Transverse colon (tissue), 4 donors: ENCODE data around the gene FCN2. TPM values are rescaled to one million over a fixed set of nuclear protein-coding genes. Genes with fewer than 3 reads are reported as not detected.

Experiments
- DNase-seq: peaks from one replicate; pipeline ENCODE4 v3.0.0-alpha.2; 2019
- H3K27ac ChIP-seq, 4 donors: fragments of 200-600 bp; sonication (generic); 2 replicates each; pipeline ENCODE4 v1.5.1; 2016 to 2018; ENCODE audit warnings: inconsistent platforms in 4 of 4
- H3K27me3 ChIP-seq: fragments of 200-600 bp; sonication (generic); 2 replicates; pipeline ENCODE4 v1.5.1; 2017; ENCODE audit warnings: inconsistent platforms
- H3K36me3 ChIP-seq, 4 donors: fragments of 200-600 bp; sonication (generic); 2 replicates each; pipeline ENCODE4 v1.5.1; 2017 to 2019; ENCODE audit warnings: inconsistent platforms in 4 of 4
- H3K4me1 ChIP-seq, 4 donors: fragments of 200-600 bp; sonication (generic); 2 replicates each; pipeline ENCODE4 v1.5.1; 2017 to 2020; ENCODE audit warnings: inconsistent platforms in 4 of 4
- H3K4me3 ChIP-seq, 4 donors: fragments of 200-600 bp; sonication (generic); 1 replicate in 1 of 4; 2 replicates in 3 of 4; pipeline versions ENCODE4 v1.5.1 to v1.6.1; 2017 to 2019; ENCODE audit warnings: inconsistent platforms in 4 of 4
- H3K9me3 ChIP-seq, 2 donors: fragments of 200-600 bp; sonication (generic); 2 replicates each; pipeline ENCODE4 v1.5.1; 2017 to 2019; ENCODE audit warnings: inconsistent platforms in 2 of 2
- EP300 ChIP-seq: sonication (generic); formaldehyde crosslinking; IDR thresholded peaks from one replicate; pipeline ENCODE4 v1.6.1; 2017; ENCODE audit warnings: antibody characterized with exemption, low read depth
- POLR2A ChIP-seq: fragments of 450-650 bp; IDR thresholded peaks from one replicate; pipeline ENCODE4 v1.6.1; 2016; ENCODE audit warnings: antibody characterized with exemption, mild to moderate bottlenecking, moderate library complexity
- POLR2AphosphoS5 ChIP-seq, 3 donors: sonication (generic); formaldehyde crosslinking; IDR thresholded peaks; one replicate each; pipeline ENCODE4 v1.6.1; 2016; ENCODE audit warnings: antibody characterized with exemption in 3 of 3
- WGBS, 2 donors: methylation state at CpG; one replicate each; pipeline ENCODE4 v1.1.5; 2018; ENCODE audit warnings: low coverage in 1 of 2; 5-methylcytosine and 5-hydroxymethylcytosine counted together
- in situ Hi-C, 4 donors: fragments of 200-750 bp; cut with MboI; loops; one replicate each; pipeline versions ENCODE4 v1.15.0 to v1.15.1; 2017; ENCODE audit warnings: low sequenced_read_pairs in 3 of 4, low pct_ligation_motif_present in 1 of 4, low pct_unique_long_range_greater_than_20kb in 1 of 4
- intact Hi-C: fragments of 100-400 bp; cut with DNase I; formaldehyde crosslinking; loops from one replicate; pipeline ENCODE4 v1.15.1; 2023; ENCODE audit warnings: low total_unique reads
- total RNA-seq, 4 donors: library from RNA; depleted of rRNA; stranded (reverse); fragments of >200 nt; gene quantifications; one replicate each; pipeline ENCODE4 v1.1.0, GENCODE V29; 2016
- TF ChIP-seq, protein P1 (sequence below), 5 experiments: fragments of 200-600 bp in 3 of 5; fragments of 450-650 bp in 2 of 5; sonication (generic) in 3 of 5; IDR thresholded peaks; 1 replicate in 2 of 5; 2 replicates in 3 of 5; pipeline ENCODE4 v1.5.1; 2016 to 2017; ENCODE audit warnings: antibody characterized with exemption in 5 of 5, inconsistent platforms in 3 of 5, mild to moderate bottlenecking in 2 of 5, moderate library complexity in 1 of 5

FCN2 gene
- total RNA-seq, 4 donors from 2014 or later, result not detected

DNA sequence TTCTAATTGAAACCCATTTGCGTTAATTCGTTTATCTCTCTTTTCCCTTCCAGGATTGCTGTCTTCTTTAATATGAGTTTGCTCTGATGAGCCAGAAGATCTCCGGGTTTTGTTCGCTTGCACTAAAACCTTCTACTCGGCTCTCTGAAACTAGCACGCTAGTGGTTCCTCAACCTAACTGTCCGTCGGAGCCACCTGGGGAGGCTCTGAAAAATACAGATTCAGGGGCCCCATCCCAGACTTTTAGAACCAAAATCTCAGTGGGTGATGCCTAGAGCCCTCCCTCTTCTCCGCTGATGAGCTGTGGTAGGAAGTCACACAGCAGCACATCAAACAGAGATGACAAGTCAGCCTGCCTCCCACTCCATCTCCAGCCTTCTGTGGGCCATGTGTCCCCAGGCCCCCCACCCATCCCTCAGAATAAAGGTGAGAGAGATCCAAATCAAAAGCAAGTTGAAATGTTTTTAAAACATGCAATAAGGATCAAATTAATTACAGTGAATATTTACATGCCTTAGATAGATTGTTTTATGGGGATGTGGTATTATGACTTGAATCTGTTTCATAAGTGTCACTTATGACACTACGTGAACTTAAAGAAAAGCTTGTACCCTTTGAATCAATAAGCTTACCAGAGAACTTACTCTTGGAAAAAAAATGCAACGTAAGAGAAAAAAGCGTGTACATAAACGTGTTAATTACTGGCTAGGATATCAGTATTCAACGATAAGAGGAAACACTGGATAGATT, 16.4 kb downstream of the FCN2 start:
- in situ Hi-C loops (no loop called here), intact Hi-C loops (no loop called here)
- no peaks in the 10 kb centered on the region for H3K4me1 ChIP-seq
- peak overlapping the region in 1 of 4 donors; percentile 33 for H3K27ac ChIP-seq
- DNase-seq, result no peak
- H3K36me3 ChIP-seq, result no peaks in the 10 kb centered on the region
- H3K27me3 ChIP-seq, result no peaks in the 10 kb centered on the region
- 74 to 86% methylated on average over 5 to 14 of the region's 14 CpGs for WGBS, 2 donors
- peaks cover 0 to 5% of the 10 kb centered on the region in 2 donors for H3K9me3 ChIP-seq
- TF ChIP-seq EP300, result no peak
- TF ChIP-seq, protein P1, sequence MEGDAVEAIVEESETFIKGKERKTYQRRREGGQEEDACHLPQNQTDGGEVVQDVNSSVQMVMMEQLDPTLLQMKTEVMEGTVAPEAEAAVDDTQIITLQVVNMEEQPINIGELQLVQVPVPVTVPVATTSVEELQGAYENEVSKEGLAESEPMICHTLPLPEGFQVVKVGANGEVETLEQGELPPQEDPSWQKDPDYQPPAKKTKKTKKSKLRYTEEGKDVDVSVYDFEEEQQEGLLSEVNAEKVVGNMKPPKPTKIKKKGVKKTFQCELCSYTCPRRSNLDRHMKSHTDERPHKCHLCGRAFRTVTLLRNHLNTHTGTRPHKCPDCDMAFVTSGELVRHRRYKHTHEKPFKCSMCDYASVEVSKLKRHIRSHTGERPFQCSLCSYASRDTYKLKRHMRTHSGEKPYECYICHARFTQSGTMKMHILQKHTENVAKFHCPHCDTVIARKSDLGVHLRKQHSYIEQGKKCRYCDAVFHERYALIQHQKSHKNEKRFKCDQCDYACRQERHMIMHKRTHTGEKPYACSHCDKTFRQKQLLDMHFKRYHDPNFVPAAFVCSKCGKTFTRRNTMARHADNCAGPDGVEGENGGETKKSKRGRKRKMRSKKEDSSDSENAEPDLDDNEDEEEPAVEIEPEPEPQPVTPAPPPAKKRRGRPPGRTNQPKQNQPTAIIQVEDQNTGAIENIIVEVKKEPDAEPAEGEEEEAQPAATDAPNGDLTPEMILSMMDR (IDR thresholded peaks at IDR 0.05), result no peak
- TF ChIP-seq POLR2A, result no peak
- TF ChIP-seq POLR2AphosphoS5 (IDR thresholded peaks at IDR 0.05), result no peak
- no peak overlapping the region for H3K4me3 ChIP-seq

DNA sequence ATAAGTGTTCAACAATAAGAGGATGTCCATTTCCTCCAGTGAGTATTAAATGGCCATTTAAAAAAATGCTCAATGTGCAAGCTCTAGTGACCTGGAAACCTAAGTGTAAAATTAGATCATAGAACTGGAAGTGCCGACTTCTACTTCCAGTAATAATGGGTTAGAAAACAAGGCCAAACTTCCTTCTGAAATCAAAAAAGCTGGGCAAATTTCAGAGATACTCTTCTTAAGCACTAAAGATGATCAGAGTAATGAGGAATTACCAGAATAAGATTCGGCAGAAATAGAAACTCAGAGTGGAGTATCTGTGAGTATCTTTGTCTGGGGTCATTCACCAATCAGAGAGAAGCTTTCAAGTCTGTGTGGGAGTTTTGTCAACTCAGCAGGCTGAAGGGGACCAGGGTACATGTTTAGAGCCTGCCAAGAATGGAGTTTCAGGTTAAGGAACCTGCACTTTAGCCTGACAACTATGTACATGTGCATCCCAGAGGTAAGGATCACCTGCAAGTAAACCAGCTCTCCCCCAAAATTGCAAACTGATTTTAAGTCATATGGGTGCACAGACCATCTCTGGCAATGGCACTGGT, 17.1 kb downstream of the FCN2 start:
- in situ Hi-C loops (no loop called here), intact Hi-C loops (no loop called here)
- TF ChIP-seq, protein P1 (IDR thresholded peaks at IDR 0.05), result no peak
- no peak for TF ChIP-seq EP300
- no peak for TF ChIP-seq POLR2AphosphoS5 (IDR thresholded peaks at IDR 0.05)
- no peak for TF ChIP-seq POLR2A
- Histone ChIP-seq H3K9me3 (peaks cover 0 to 5% of the 10 kb centered on the region in 2 donors), H3K27ac (no peak overlapping the region), H3K4me3 (no peak overlapping the region), H3K27me3 (no peaks in the 10 kb centered on the region), H3K4me1 (no peaks in the 10 kb centered on the region), H3K36me3 (no peaks in the 10 kb centered on the region)
- no peak for DNase-seq
- WGBS, 2 donors, result 69 to 73% methylated on average over 2 of the region's 2 CpGs

DNA sequence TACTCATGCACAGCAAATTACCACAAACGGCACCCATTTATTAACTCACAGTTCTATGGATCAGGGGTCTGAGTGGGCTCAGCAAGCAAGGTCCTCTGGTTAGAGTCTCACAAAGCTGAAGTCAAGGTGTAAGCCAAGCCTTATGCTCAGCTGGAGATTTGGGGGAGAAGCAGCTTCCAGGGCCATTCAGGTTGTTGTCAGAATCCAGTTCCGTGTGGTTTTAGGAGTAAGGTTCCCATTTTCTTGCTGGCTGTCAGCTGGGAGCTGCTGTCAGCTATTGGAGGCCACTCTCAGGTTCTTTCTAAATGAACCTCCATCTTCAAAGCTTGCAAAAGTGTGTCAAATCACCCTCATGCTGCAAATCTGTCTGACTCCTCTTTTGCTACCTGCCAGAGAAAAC, 17.7 kb downstream of the FCN2 start:
- Histone ChIP-seq H3K9me3 (peaks cover 0 to 5% of the 10 kb centered on the region in 2 donors), H3K36me3 (no peaks in the 10 kb centered on the region), H3K27me3 (no peaks in the 10 kb centered on the region), H3K4me3 (no peak overlapping the region), H3K27ac (no peak overlapping the region), H3K4me1 (no peaks in the 10 kb centered on the region)
- TF ChIP-seq, protein P1 (IDR thresholded peaks at IDR 0.05), result no peak
- TF ChIP-seq POLR2A (no peak), EP300 (no peak), POLR2AphosphoS5 (IDR thresholded peaks at IDR 0.05) (no peak)
- DNase-seq, result no peak
- intact Hi-C loops, result no loop called here
- in situ Hi-C loops, result no loop called here
- WGBS, 2 donors, result 43 to 70% methylated on average over 2 of the region's 2 CpGs

DNA sequence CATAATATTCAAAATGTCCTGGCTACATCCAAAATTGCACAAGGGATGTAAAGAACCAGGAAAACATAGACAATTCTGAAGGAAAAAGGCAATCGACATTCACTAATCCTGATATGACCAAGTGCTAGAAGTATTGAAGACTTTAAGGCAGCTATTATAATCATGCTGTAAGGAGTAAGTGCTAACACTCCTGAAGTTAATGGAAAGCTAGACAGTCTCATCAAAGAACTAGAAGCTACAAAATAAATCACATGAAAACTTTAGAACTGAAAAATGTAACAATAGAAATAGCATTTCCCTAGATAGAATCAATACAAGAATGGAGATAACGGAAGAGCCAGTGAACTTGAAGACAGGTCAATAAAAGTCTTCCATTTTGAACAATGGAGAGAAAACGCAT, 18.6 kb downstream of the FCN2 start:
- Histone ChIP-seq H3K4me3 (no peak overlapping the region), H3K9me3 (peaks cover 0 to 5% of the 10 kb centered on the region in 2 donors), H3K27me3 (no peaks in the 10 kb centered on the region), H3K36me3 (no peaks in the 10 kb centered on the region), H3K27ac (no peak overlapping the region), H3K4me1 (no peaks in the 10 kb centered on the region)
- 86 to 90% methylated on average over 2 to 3 of the region's 3 CpGs for WGBS, 2 donors
- intact Hi-C loops (no loop called here), in situ Hi-C loops (no loop called here)
- TF ChIP-seq EP300 (no peak), POLR2A (no peak), POLR2AphosphoS5 (IDR thresholded peaks at IDR 0.05) (no peak)
- TF ChIP-seq, protein P1 (IDR thresholded peaks at IDR 0.05), result no peak
- DNase-seq, result no peak
